Activated naive CD4-positive, alpha-beta T cell treated with anti-CD3 and anti-CD28 coated beads for 36 hours (primary cell): ENCODE data around the gene PEX10. TPM values are rescaled to one million over a fixed set of nuclear protein-coding genes. Genes with fewer than 3 reads are reported as not detected.

Source experiments
- CTCF ChIA-PET: fragments of 350-600 bp; sonication (Branson Sonifier 250); formaldehyde crosslinking; loops from one replicate; lab custom pipeline; 2021; ENCODE audit warnings: antibody characterized with exemption; lab: Charles Lee
- DNase-seq: peaks from one replicate; pipeline ENCODE4 v3.0.0-alpha.2; 2020
- H3K27ac Mint-ChIP-seq: one replicate; pipeline ENCODE4 v1.8.0; 2021; ENCODE audit warnings: mild to moderate bottlenecking, mixed read lengths
- H3K27me3 Mint-ChIP-seq: one replicate; pipeline ENCODE4 v1.8.0; 2021; ENCODE audit warnings: low read depth, mixed read lengths
- H3K36me3 Mint-ChIP-seq: one replicate; pipeline ENCODE4 v1.8.0; 2021; ENCODE audit warnings: low read depth, mixed read lengths
- H3K4me1 Mint-ChIP-seq: one replicate; pipeline ENCODE4 v1.8.0; 2021; ENCODE audit warnings: low read depth, mixed read lengths
- H3K4me3 Mint-ChIP-seq: one replicate; pipeline ENCODE4 v1.8.0; 2021; ENCODE audit warnings: mild to moderate bottlenecking, moderate library complexity, mixed read lengths
- H3K9me3 Mint-ChIP-seq: one replicate; pipeline ENCODE4 v1.8.0; 2021; ENCODE audit warnings: mixed read lengths
- intact Hi-C: fragments of 100-400 bp; cut with micrococcal nuclease; formaldehyde crosslinking; loops from one replicate; pipeline ENCODE4 v1.15.1; 2023
- total RNA-seq, 2 experiments: library from RNA; stranded (reverse); gene quantifications; one replicate each; pipeline ENCODE4 v1.2.3, GENCODE V29; 2021

Gene PEX10
- total RNA-seq, 2 experiments from 2014 or later, result 8.6 to 9.1 TPM

- Mint-ChIP-seq H3K27ac (no peak overlapping the region), H3K36me3 (no peaks in the 10 kb centered on the region), H3K4me1 (no peaks in the 10 kb centered on the region), H3K9me3 (peaks cover 4% of the 10 kb centered on the region), H3K27me3 (no peaks in the 10 kb centered on the region), H3K4me3 (no peak overlapping the region)
- CTCF ChIA-PET, result interaction anchor here (0.8 to 1.3 kb wide), 3 partner anchors 9 to 94 kb away, joined by 3 read pairs; no protein-coding TSS in a partner anchor
- intact Hi-C loops, result no loop called here
- DNase-seq, result peak; percentile 35
Observed at GRCh38 chr1:2429780-2430591, 17.6 kb upstream of the PEX10 start.

- Mint-ChIP-seq H3K4me1 (no peaks in the 10 kb centered on the region), H3K27me3 (no peaks in the 10 kb centered on the region), H3K27ac (no peak overlapping the region), H3K9me3 (peaks cover 4% of the 10 kb centered on the region), H3K4me3 (no peak overlapping the region), H3K36me3 (no peaks in the 10 kb centered on the region)
- intact Hi-C loops, result no loop called here
- DNase-seq, result no peak
- CTCF ChIA-PET, result no interaction called here
Observed at GRCh38 chr1:2428490-2428889, 16.1 kb upstream of the PEX10 start.

GRCh38 chr1:2427976-2428375 is 15.6 kb upstream of the PEX10 start:
- Mint-ChIP-seq H3K36me3 (no peaks in the 10 kb centered on the region), H3K4me3 (no peak overlapping the region), H3K27ac (no peak overlapping the region), H3K9me3 (peaks cover 8% of the 10 kb centered on the region), H3K4me1 (no peaks in the 10 kb centered on the region), H3K27me3 (no peaks in the 10 kb centered on the region)
- CTCF ChIA-PET, result no interaction called here
- no peak for DNase-seq
- intact Hi-C loops, result no loop called here

GRCh38 chr1:2427051-2427450 is 14.7 kb upstream of the PEX10 start:
- no peak overlapping the region for H3K4me3 Mint-ChIP-seq
- no peak overlapping the region for H3K27ac Mint-ChIP-seq
- no peaks in the 10 kb centered on the region for H3K36me3 Mint-ChIP-seq
- no peak for DNase-seq
- H3K9me3 Mint-ChIP-seq, result peaks cover 10% of the 10 kb centered on the region
- H3K4me1 Mint-ChIP-seq, result no peaks in the 10 kb centered on the region
- CTCF ChIA-PET, result no interaction called here
- intact Hi-C loops, result no loop called here
- no peaks in the 10 kb centered on the region for H3K27me3 Mint-ChIP-seq

GRCh38 chr1:2426540-2426939 is 14.2 kb upstream of the PEX10 start:
- H3K4me1 Mint-ChIP-seq, result no peaks in the 10 kb centered on the region
- H3K36me3 Mint-ChIP-seq, result no peaks in the 10 kb centered on the region
- no peaks in the 10 kb centered on the region for H3K27me3 Mint-ChIP-seq
- H3K9me3 Mint-ChIP-seq, result peaks cover 10% of the 10 kb centered on the region
- no peak for DNase-seq
- CTCF ChIA-PET, result no interaction called here
- intact Hi-C loops, result no loop called here
- H3K4me3 Mint-ChIP-seq, result no peak overlapping the region
- no peak overlapping the region for H3K27ac Mint-ChIP-seq

GRCh38 chr1:2425892-2426291 is 13.5 kb upstream of the PEX10 start:
- Mint-ChIP-seq H3K4me3 (no peak overlapping the region), H3K36me3 (no peaks in the 10 kb centered on the region), H3K27ac (no peak overlapping the region), H3K9me3 (peaks cover 10% of the 10 kb centered on the region), H3K27me3 (no peaks in the 10 kb centered on the region), H3K4me1 (no peaks in the 10 kb centered on the region)
- intact Hi-C loops, result no loop called here
- CTCF ChIA-PET, result no interaction called here
- DNase-seq, result no peak

- H3K27me3 Mint-ChIP-seq, result no peaks in the 10 kb centered on the region
- peaks cover 6% of the 10 kb centered on the region for H3K9me3 Mint-ChIP-seq
- no peak overlapping the region for H3K4me3 Mint-ChIP-seq
- H3K27ac Mint-ChIP-seq, result no peak overlapping the region
- no peaks in the 10 kb centered on the region for H3K4me1 Mint-ChIP-seq
- DNase-seq, result no peak
- CTCF ChIA-PET, result no interaction called here
- H3K36me3 Mint-ChIP-seq, result no peaks in the 10 kb centered on the region
- intact Hi-C loops, result no loop called here
Observed at GRCh38 chr1:2422523-2422922, 10.2 kb upstream of the PEX10 start.

GRCh38 chr1:2419416-2419815 is 7.1 kb upstream of the PEX10 start:
- CTCF ChIA-PET, result no interaction called here
- H3K27ac Mint-ChIP-seq, result no peak overlapping the region

GRCh38 chr1:2418791-2419320 is 6.5 kb upstream of the PEX10 start:
- H3K4me1 Mint-ChIP-seq, result peaks cover 30% of the 10 kb centered on the region
- H3K27ac Mint-ChIP-seq, result no peak overlapping the region

More at GRCh38 chr1:2419416-2419815, 7.1 kb upstream of the PEX10 start:
- Mint-ChIP-seq H3K4me1 (peaks cover 25% of the 10 kb centered on the region), H3K9me3 (peaks cover 6% of the 10 kb centered on the region), H3K36me3 (no peaks in the 10 kb centered on the region), H3K27me3 (no peaks in the 10 kb centered on the region), H3K4me3 (no peak overlapping the region)
- DNase-seq, result no peak
- intact Hi-C loops, result loop anchor here (10.0 kb wide), 1 partner anchor 385 kb away; the partner anchor contains the start of gene TTC34

GRCh38 chr1:2417833-2418225 is 5.5 kb upstream of the PEX10 start:
- Mint-ChIP-seq H3K36me3 (no peaks in the 10 kb centered on the region), H3K27ac (no peak overlapping the region), H3K4me1 (peaks cover 32% of the 10 kb centered on the region), H3K27me3 (no peaks in the 10 kb centered on the region), H3K9me3 (peaks cover under 1% of the 10 kb centered on the region), H3K4me3 (no peak overlapping the region)
- intact Hi-C loops, result loop anchor here (10.0 kb wide), 1 partner anchor 387 kb away; the partner anchor contains the start of gene TTC34
- DNase-seq, result no peak
- CTCF ChIA-PET, result no interaction called here

More at GRCh38 chr1:2418791-2419320, 6.5 kb upstream of the PEX10 start:
- CTCF ChIA-PET, result no interaction called here
- Mint-ChIP-seq H3K9me3 (peaks cover 6% of the 10 kb centered on the region), H3K27me3 (no peaks in the 10 kb centered on the region), H3K36me3 (no peaks in the 10 kb centered on the region), H3K4me3 (no peak overlapping the region)
- intact Hi-C loops, result loop anchor here (10.0 kb wide), 1 partner anchor 386 kb away; the partner anchor contains the start of gene TTC34
- DNase-seq, result no peak

- no peak for DNase-seq
- Mint-ChIP-seq H3K36me3 (no peaks in the 10 kb centered on the region), H3K27me3 (no peaks in the 10 kb centered on the region), H3K4me3 (peak overlapping the region; percentile 69), H3K9me3 (no peaks in the 10 kb centered on the region), H3K4me1 (peaks cover 32% of the 10 kb centered on the region), H3K27ac (no peak overlapping the region)
- intact Hi-C loops, result loop anchor here (10.0 kb wide), 1 partner anchor 388 kb away; the partner anchor contains the start of gene TTC34
- CTCF ChIA-PET, result no interaction called here
Observed at GRCh38 chr1:2417083-2417832, 4.9 kb upstream of the PEX10 start.

GRCh38 chr1:2416403-2416802 is 4.0 kb upstream of the PEX10 start:
- DNase-seq, result peak; percentile 53
- Mint-ChIP-seq H3K36me3 (no peaks in the 10 kb centered on the region), H3K4me3 (peak overlapping the region; percentile 69), H3K9me3 (no peaks in the 10 kb centered on the region), H3K4me1 (peaks cover 32% of the 10 kb centered on the region), H3K27ac (peak overlapping the region; percentile 10), H3K27me3 (no peaks in the 10 kb centered on the region)
- CTCF ChIA-PET, result interaction anchor here (0.7 to 2.0 kb wide), 7 partner anchors 13 to 277 kb away, joined by 3 to 19 read pairs (median 4); partner anchors contain the start of gene FAAP20
- intact Hi-C loops, result loop anchor here (10.0 kb wide), 1 partner anchor 388 kb away; the partner anchor contains the start of gene TTC34
